HuH-7.5 (cell line): ENCODE data around the gene PEMT.

ENCODE experiments used
- DNase-seq: peaks from one replicate; pipeline ENCODE4 v3.0.0; 2011; ENCODE audit warnings: low spot score

The PEMT gene

GRCh38 chr17:17514993-17515933 is 76.2 kb downstream of the PEMT start:
- no peak for DNase-seq

DNA sequence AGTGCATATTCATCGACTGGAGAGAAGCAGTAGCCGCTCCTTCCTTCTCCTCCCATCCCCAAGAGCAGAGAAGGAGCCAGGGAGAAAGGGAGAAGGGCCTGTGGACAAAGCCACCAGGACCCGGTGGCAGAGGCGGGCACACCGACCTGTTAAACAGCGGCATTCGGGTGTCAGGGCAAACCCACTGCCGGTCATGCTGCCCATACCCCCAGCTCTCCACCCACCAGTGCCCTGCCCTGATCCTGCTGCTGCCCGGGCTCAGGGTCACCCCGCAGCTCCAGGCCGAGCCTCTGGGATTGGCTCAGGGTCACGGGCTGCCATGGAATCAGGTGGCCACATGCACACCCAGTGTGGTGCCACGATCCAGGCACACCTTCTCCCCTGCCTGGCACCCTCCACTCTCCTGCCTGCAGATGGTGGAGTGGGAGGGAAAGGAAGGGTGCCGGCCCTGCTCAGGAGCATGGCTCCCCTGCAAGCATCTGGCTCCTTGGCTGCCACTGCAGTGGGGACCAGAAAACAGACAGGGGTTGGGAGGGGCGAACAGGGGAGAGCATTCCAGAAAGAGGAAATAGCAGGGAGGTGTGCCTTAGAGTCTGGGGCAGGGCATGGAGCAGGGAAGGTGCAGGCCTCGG is 77.0 kb downstream of the PEMT start:
- DNase-seq: no peak

- no peak for DNase-seq
Observed at GRCh38 chr17:17513626-17514025, 77.9 kb downstream of the PEMT start.

- no peak for DNase-seq
Observed at GRCh38 chr17:17512866-17513265, 78.6 kb downstream of the PEMT start.

GRCh38 chr17:17511881-17512858 is 79.3 kb downstream of the PEMT start:
- DNase-seq: no peak

- no peak for DNase-seq
Observed at GRCh38 chr17:17511293-17511741, 80.2 kb downstream of the PEMT start.

- DNase-seq: no peak
Observed at GRCh38 chr17:17510456-17511292, 80.8 kb downstream of the PEMT start.

DNA sequence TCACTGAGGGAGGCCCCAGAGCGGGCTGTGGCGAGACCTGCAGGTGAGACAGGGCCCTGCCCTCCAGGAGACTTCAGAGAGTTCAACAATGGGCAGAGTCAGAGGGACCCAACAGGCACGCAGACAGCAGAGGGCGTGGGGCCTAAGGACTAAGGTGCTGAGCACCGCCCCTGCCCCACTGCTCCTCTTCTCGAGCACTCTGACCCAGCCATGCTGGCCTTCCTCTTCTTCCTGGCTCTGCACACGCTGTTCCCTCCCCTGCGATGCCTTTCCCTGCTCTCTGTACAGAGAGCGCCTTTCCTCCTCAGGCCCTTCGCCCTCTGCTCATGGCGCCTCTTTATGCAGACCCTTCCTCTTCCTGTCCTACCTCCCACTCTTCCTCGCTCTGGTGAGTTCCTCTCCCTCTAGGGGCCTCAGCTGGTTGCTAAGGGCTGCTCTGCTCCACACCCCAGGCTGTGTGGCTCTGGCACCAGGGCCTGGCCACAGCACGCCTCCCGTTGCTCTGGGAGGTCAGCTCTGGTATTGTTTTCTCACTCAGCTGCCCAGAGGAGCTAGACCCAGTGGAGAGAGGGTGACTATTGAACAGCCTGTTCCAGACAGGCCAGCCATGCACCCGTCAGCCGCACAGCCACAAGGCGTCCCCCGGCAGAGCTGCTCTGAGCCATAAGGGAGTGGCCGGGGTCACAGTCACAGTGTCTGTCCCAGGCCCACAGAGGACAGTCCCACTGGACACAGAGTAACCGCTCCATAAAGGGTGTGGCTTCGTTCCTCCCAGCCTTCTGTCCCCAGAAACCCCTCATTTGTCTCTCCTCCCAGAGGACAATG is 81.7 kb downstream of the PEMT start:
- DNase-seq: no peak

- DNase-seq: no peak
Observed at GRCh38 chr17:17508646-17509591, 82.6 kb downstream of the PEMT start.

GRCh38 chr17:17508019-17508535 is 83.4 kb downstream of the PEMT start:
- DNase-seq: no peak

GRCh38 chr17:17507465-17508011 is 84.0 kb downstream of the PEMT start:
- DNase-seq: no peak

GRCh38 chr17:17506893-17507464 is 84.5 kb downstream of the PEMT start:
- DNase-seq: no peak

DNA sequence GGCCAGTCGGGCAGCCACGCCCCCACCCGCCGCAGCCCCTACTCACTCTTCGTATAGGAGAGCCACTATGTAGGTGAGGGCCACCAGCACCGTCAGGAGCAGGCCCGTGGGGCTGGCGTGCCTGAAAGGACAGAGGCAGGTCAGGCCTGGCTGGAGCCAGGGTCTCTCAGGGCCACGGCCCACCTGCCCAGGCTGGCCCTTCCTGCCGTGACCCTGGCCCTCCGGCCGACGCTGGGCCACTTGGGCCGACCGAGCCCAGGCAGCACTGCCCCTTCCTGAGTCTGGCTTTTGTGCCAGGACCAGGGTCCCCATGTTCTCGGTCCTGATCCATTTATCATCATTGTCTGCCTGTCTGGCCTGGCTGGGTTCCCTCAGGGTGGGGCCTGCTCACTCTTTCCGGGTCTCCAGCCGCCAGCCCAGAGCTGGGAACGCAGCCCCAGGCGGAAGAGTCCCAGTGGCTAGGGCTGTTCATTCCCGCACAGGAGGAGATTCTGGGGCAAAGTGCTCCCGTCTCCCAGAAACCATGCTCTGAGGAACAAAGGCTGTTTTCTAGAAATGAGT is 85.2 kb downstream of the PEMT start:
- DNase-seq: no peak

DNA sequence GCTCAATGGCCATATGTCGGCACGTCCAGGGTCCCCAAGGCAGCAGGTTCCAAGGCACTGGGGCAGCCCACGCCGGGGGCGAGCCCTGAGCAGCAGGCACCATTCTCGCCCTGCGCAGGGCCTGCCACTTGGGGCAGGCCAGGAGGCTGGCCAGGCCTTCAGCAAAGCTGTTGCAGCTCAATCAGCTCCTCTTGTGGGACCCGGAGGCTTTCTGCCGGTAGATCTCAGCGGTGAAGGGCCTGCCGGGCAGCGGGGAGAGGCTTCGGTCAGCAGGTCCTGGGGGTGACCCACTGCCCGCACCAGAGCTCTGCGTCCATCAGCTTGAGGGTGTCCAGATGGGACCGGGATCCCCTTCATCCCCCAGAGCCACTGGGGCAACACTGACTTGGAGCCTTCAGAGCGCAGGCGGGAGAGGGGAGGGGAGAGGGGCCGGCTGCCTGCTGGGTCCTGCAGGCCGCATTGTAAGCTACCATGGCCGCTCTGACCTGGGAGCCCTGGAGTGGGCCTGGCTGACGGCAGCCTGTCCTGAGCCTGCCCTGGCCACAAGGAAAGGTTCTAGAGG is 85.8 kb downstream of the PEMT start:
- DNase-seq: no peak

- DNase-seq: no peak
Observed at GRCh38 chr17:17505151-17505550, 86.4 kb downstream of the PEMT start.

DNA sequence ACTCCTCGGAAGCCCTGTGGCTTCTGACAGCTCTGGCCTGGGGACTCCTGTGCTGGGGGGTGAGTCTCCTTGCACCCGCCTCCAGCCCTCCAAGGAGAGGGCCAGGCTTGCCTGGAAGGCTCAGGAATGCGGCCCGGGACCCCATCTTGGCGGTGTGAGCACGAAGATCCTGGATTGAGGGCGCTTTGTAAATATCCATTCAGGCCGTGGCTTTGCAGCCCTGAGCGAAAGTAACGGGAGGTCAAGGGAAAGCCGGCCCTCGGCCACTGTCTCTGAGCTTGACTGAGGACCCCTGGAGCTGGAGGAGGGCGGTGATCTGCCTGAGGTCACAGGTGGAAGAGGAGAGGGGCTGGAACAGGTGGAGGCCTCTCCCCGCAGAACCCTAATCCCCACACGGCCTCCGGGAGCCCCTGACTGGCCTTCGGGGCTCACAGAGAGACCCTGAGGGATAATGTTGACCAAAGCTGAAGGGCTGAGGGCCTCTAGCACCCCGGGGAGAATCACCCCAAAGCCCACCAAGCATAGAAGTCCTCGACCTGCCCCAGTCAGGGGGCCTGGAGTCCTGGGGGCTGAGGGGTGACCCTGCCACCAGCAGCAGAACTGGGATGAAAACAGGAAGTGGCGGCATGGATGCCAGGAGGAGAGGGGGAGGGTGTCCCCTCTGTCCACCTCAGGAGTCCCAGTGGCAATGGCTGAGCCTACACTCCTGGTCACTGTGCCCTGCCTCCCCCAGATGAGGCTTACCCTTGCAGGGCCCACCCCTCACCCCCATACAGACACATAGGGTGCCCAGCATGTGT is 87.0 kb downstream of the PEMT start:
- no peak for DNase-seq
